Gastroesophageal sphincter (tissue), 4 donors: ENCODE measurements around the gene PANX2. TPM values are rescaled to one million over a fixed set of nuclear protein-coding genes. Genes with fewer than 3 reads are reported as not detected.

Source experiments
- ATAC-seq: fragments of 150-250 bp; one replicate; pipeline ENCODE4 v1.9.1; 2016; ENCODE audit warnings: mild to moderate bottlenecking, moderate library complexity
- H3K27ac ChIP-seq, 4 donors: fragments of 200-600 bp; sonication (generic) in 3 of 4; 1 replicate in 3 of 4; 2 replicates in 1 of 4; pipeline ENCODE4 v1.5.1; 2016 to 2019
- H3K27me3 ChIP-seq: fragments of 200-600 bp; sonication (generic); one replicate; pipeline ENCODE4 v1.5.1; 2019
- H3K36me3 ChIP-seq, 2 donors: fragments of 200-600 bp; sonication (generic); one replicate each; pipeline ENCODE4 v1.5.1; 2019; ENCODE audit warnings: control low read depth in 1 of 2
- H3K4me1 ChIP-seq, 3 donors: fragments of 200-600 bp; sonication (generic); 1 replicate in 2 of 3; 2 replicates in 1 of 3; pipeline ENCODE4 v1.5.1; 2016 to 2019; ENCODE audit warnings: control low read depth in 2 of 3
- H3K4me3 ChIP-seq, 2 donors: fragments of 200-600 bp; sonication (generic); one replicate each; pipeline ENCODE4 v1.5.1; 2019; ENCODE audit warnings: mild to moderate bottlenecking in 1 of 2, moderate library complexity in 1 of 2
- H3K9me3 ChIP-seq, 3 donors: fragments of 200-600 bp; sonication (generic); one replicate each; pipeline ENCODE4 v1.5.1; 2017 to 2019; ENCODE audit warnings: control low read depth in 2 of 3
- EP300 ChIP-seq: sonication (generic); formaldehyde crosslinking; IDR thresholded peaks from one replicate; pipeline ENCODE4 v1.6.1; 2017; ENCODE audit warnings: antibody characterized with exemption, mild to moderate bottlenecking
- POLR2A ChIP-seq, 2 donors: fragments of 450-650 bp; IDR thresholded peaks; one replicate each; pipeline ENCODE4 v1.6.1; 2017; ENCODE audit warnings: antibody characterized with exemption in 2 of 2, mild to moderate bottlenecking in 2 of 2, moderate library complexity in 1 of 2
- POLR2AphosphoS5 ChIP-seq: sonication (generic); formaldehyde crosslinking; IDR thresholded peaks from one replicate; pipeline ENCODE4 v1.6.1; 2017; ENCODE audit warnings: antibody characterized with exemption
- WGBS, 2 donors: methylation state at CpG; one replicate each; pipeline ENCODE4 v1.1.5; 2018; ENCODE audit warnings: low coverage in 1 of 2; 5-methylcytosine and 5-hydroxymethylcytosine counted together
- total RNA-seq, 4 donors: library from RNA; depleted of rRNA; stranded (reverse); fragments of >200 nt; gene quantifications; one replicate each; pipeline ENCODE4 v1.1.0, GENCODE V29; 2016
- TF ChIP-seq, protein P1 (sequence below), 4 experiments: fragments of 200-600 bp in 2 of 4; fragments of 450-650 bp in 2 of 4; sonication (generic) in 1 of 4; IDR thresholded peaks; one replicate each; pipeline ENCODE4 v1.5.1; 2017 to 2019; ENCODE audit warnings: antibody characterized with exemption in 4 of 4, mild to moderate bottlenecking in 2 of 4, moderate library complexity in 2 of 4

Gene PANX2
- total RNA-seq, 4 donors from 2014 or later, result 0.13 to 0.46 TPM; not detected in 2

DNA sequence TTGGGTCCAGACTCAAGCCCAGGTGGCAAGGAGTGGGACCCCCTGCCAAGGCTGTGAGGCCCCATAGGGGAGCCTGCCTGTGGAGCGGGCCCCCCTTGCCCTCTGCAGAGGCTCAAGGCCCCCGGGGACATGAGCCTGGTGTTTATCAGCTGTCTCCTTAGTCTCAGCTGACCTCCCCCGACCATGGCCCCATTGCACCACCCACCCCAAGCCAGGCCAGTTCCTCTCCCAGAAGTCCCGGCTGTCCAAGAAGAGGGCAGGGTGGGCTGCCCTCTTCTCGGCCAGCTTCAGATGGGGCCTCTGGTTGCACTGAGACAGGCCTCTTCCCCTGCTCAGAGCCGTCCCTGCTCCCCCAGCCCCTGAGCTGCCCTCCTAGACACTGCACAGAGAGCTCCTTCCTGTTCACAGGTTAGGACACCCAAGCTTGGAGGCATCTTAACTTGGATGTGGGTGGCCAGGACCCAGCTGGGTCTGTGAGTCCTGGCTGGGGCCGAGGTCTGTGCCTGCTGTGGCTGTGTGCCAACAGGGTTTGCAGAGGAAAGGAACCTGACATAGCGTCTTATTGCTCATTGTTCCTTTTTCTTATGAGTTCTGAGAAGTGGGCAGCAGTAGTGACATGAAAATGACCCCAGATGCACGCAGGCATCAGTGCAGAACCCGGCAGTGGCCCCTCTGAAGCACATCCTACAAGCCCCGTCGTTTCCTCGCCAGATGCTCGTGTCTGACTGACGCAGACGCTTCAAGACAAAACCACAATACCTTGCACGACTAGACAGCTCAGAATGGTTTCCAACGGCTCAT lies 20.6 kb downstream of the PANX2 start:
- WGBS, 2 donors, result 56 to 92% methylated on average over 8 to 11 of the region's 18 CpGs
- ATAC-seq, result peak; percentile 4
- Histone ChIP-seq H3K4me1 (peaks cover 0 to 68% (median 30%) of the 10 kb centered on the region in 3 donors), H3K4me3 (peak overlapping the region; percentile 23 to 48), H3K9me3 (no peaks in the 10 kb centered on the region), H3K27me3 (no peaks in the 10 kb centered on the region), H3K27ac (peak overlapping the region; percentile 3 to 83 (median 77)), H3K36me3 (peaks cover 0 to 31% of the 10 kb centered on the region in 2 donors)
- TF ChIP-seq, protein P1, sequence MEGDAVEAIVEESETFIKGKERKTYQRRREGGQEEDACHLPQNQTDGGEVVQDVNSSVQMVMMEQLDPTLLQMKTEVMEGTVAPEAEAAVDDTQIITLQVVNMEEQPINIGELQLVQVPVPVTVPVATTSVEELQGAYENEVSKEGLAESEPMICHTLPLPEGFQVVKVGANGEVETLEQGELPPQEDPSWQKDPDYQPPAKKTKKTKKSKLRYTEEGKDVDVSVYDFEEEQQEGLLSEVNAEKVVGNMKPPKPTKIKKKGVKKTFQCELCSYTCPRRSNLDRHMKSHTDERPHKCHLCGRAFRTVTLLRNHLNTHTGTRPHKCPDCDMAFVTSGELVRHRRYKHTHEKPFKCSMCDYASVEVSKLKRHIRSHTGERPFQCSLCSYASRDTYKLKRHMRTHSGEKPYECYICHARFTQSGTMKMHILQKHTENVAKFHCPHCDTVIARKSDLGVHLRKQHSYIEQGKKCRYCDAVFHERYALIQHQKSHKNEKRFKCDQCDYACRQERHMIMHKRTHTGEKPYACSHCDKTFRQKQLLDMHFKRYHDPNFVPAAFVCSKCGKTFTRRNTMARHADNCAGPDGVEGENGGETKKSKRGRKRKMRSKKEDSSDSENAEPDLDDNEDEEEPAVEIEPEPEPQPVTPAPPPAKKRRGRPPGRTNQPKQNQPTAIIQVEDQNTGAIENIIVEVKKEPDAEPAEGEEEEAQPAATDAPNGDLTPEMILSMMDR (IDR thresholded peaks at IDR 0.05), result no peak
- TF ChIP-seq POLR2AphosphoS5, result no peak
- TF ChIP-seq POLR2A (IDR thresholded peaks at IDR 0.05), result no peak

DNA sequence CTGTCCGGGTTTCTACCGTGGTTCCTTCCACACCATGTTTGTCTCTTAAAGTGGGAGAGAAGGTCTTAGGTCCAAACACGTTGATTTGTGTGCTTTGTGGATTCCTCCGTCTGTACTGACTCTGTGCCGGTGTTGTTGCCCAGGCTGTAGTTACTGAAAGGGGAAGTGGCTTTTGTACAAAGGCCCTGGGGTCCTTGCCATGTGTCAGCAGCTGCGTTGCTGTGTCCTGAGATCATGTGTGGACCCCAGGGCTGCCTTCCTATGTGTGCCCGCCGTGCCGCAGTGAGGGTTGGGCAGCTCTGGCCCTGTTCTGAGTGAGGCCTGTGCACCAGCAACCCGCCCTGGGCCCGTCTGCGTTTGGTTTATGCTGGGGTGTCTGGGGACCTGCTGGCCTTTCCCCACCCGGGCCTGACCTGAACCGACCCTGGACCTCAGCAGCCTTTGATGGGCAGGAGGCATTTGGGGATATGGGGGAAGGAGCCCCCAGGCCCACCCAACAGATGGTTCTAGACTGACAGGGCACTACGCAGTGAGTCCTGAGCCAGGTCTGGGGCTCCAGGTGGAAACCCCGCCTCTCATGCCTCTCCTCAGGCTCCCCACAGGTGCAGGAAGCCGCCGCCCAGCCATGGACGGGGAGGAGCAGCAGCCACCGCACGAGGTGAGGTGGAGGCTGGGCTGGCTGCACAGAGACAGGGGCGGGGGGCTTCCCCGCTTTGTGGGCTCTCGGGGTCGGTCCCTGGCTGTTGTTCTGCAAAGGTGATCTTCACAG lies 22.1 kb downstream of the PANX2 start:
- Histone ChIP-seq H3K36me3 (peaks cover 0 to 44% of the 10 kb centered on the region in 2 donors), H3K9me3 (no peaks in the 10 kb centered on the region), H3K4me3 (no peak overlapping the region), H3K4me1 (peaks cover 0 to 53% (median 22%) of the 10 kb centered on the region in 3 donors), H3K27ac (peak overlapping the region in 1 of 4 donors; percentile 11), H3K27me3 (no peaks in the 10 kb centered on the region)
- no CpG with 5 or more reads among the region's 25 CpGs for WGBS, 2 donors
- ATAC-seq, result no peak
- TF ChIP-seq EP300, result no peak
- TF ChIP-seq POLR2A (IDR thresholded peaks at IDR 0.05), result no peak
- TF ChIP-seq, protein P1 (IDR thresholded peaks at IDR 0.05), result no peak
- no peak for TF ChIP-seq POLR2AphosphoS5

DNA sequence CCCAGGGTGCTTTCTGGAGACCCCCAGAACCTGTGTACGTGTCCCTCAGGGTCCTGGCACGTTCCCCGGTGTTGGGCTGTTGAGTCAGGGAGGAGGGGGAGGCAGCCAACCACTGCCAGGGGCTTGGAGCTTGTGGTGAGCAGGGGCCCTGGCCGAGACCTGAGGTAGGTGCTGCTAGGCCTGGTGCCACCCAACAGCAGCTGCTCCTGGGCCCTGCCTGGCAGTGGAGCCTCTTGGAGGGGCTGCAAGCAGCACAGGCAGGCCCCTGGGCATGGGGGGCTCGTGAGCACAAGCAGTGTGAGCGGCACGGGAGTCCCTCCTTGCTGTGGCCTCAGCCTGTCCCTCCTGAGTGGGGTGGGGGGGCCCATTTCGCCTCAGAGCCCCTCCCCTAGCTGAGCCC lies 23.1 kb downstream of the PANX2 start:
- no CpG with 5 or more reads among the region's 8 CpGs for WGBS, 2 donors
- H3K4me1 ChIP-seq, result peaks cover 0 to 47% (median 22%) of the 10 kb centered on the region in 3 donors
- no peak overlapping the region for H3K4me3 ChIP-seq
- H3K9me3 ChIP-seq, result no peaks in the 10 kb centered on the region
- TF ChIP-seq POLR2AphosphoS5 (no peak), EP300 (no peak)
- TF ChIP-seq, protein P1 (IDR thresholded peaks at IDR 0.05), result no peak
- peaks cover 0 to 54% of the 10 kb centered on the region in 2 donors for H3K36me3 ChIP-seq
- H3K27ac ChIP-seq, result no peak overlapping the region
- no peaks in the 10 kb centered on the region for H3K27me3 ChIP-seq
- ATAC-seq, result no peak

DNA sequence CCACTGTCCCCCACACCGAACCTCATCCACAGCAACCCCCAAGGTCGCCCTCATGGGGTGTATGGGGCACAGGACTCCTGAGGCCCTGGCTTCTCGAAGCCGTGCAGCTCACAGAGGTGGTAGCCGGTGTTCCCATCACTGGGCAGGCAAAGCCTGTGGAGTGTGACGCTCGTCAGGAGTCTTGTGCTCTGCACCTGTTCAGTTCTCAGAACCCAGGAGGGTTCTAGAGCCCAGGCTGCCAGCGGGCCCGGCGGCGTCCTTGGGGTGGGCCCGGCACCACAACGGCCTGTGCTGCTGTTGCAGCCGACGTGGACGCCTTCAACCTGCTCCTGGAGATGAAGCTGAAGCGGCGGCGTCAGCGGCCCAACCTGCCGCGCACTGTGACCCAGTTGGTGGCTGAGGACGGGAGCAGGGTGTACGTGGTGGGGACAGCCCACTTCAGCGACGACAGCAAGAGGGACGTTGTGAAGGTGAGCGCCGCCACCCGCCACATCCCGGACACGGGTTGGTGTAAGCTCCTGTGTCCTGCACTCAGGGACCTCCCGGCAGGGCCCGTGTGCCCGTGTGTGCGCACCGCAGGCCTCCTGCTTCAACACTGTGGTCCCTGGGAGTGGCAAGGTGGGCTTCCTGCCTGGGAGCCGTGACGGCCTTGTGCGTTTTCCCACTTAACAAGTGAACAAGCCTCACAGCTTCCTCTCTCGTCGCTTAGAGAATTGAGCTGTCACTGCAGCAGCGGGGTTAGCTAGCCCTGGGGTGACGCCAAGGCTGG lies 23.7 kb downstream of the PANX2 start:
- Histone ChIP-seq H3K4me3 (no peak overlapping the region), H3K9me3 (no peaks in the 10 kb centered on the region), H3K27me3 (no peaks in the 10 kb centered on the region), H3K27ac (no peak overlapping the region), H3K36me3 (peaks cover 0 to 56% of the 10 kb centered on the region in 2 donors), H3K4me1 (peaks cover 0 to 47% (median 19%) of the 10 kb centered on the region in 3 donors)
- WGBS, 2 donors, result 80% methylated on average over 1 of the region's 44 CpGs; no CpG with 5 or more reads in 1 of the 2 donors
- TF ChIP-seq, protein P1 (IDR thresholded peaks at IDR 0.05), result no peak
- TF ChIP-seq POLR2A (IDR thresholded peaks at IDR 0.05) (no peak), POLR2AphosphoS5 (no peak), EP300 (no peak)
- ATAC-seq, result no peak
